Thyroid gland (tissue), 4 donors: Measurements from ENCODE around the gene PBX1. TPM values are rescaled to one million over a fixed set of nuclear protein-coding genes. Genes with fewer than 3 reads are reported as not detected.

Source experiments
- DNase-seq, 2 donors: peaks; one replicate each; pipeline ENCODE4 v3.0.0-alpha.2; 2019
- H3K27ac ChIP-seq, 3 donors: fragments of 200-600 bp; sonication (generic); 1 replicate in 2 of 3; 2 replicates in 1 of 3; pipeline ENCODE4 v1.5.1; 2016 to 2019; ENCODE audit warnings: mild to moderate bottlenecking in 1 of 3, moderate library complexity in 1 of 3
- H3K27me3 ChIP-seq: fragments of 200-600 bp; sonication (generic); one replicate; pipeline ENCODE4 v1.5.1; 2019
- H3K36me3 ChIP-seq, 2 donors: fragments of 200-600 bp; sonication (generic); one replicate each; pipeline ENCODE4 v1.5.1; 2016 to 2019
- H3K4me1 ChIP-seq, 2 donors: fragments of 200-600 bp; sonication (generic); one replicate each; pipeline ENCODE4 v1.5.1; 2017 to 2019
- H3K4me3 ChIP-seq, 3 donors: fragments of 200-600 bp; sonication (generic); replicated peaks in 1 of 3; 1 replicate in 2 of 3; 2 replicates in 1 of 3; pipeline ENCODE4 v1.5.1; 2016; ENCODE audit warnings: mild to moderate bottlenecking in 1 of 3
- H3K9me3 ChIP-seq: fragments of 200-600 bp; sonication (generic); one replicate; pipeline ENCODE4 v1.5.1; 2017
- POLR2A ChIP-seq, 2 donors: fragments of 450-650 bp; IDR thresholded peaks; one replicate each; pipeline ENCODE4 v1.6.1; 2017; ENCODE audit warnings: antibody characterized with exemption in 2 of 2, mild to moderate bottlenecking in 2 of 2, moderate library complexity in 1 of 2
- WGBS, 2 donors: methylation state at CpG; one replicate each; pipeline ENCODE4 v1.1.5; 2017; 5-methylcytosine and 5-hydroxymethylcytosine counted together
- intact Hi-C: fragments of 100-400 bp; cut with DNase I; formaldehyde crosslinking; loops from one replicate; pipeline ENCODE4 v1.15.1; 2023
- total RNA-seq, 4 donors: library from RNA; depleted of rRNA; stranded (reverse); fragments of >200 nt; gene quantifications; one replicate each; pipeline ENCODE4 v1.2.3, GENCODE V29; 2016
- TF ChIP-seq, protein P1 (sequence below), 6 experiments: fragments of 200-600 bp in 3 of 6; fragments of 450-650 bp in 3 of 6; sonication (generic) in 3 of 6; IDR thresholded peaks; one replicate each; pipeline ENCODE4 v1.5.1; 2016 to 2019; ENCODE audit warnings: antibody characterized with exemption in 6 of 6, mild to moderate bottlenecking in 2 of 6, inconsistent platforms in 1 of 6, moderate library complexity in 1 of 6

PBX1 gene
- 100 to 1,000 TPM in 2 of 4 donors, 10 to 100 TPM in 2; 79.0 to 159 (median 102) TPM for total RNA-seq

DNA sequence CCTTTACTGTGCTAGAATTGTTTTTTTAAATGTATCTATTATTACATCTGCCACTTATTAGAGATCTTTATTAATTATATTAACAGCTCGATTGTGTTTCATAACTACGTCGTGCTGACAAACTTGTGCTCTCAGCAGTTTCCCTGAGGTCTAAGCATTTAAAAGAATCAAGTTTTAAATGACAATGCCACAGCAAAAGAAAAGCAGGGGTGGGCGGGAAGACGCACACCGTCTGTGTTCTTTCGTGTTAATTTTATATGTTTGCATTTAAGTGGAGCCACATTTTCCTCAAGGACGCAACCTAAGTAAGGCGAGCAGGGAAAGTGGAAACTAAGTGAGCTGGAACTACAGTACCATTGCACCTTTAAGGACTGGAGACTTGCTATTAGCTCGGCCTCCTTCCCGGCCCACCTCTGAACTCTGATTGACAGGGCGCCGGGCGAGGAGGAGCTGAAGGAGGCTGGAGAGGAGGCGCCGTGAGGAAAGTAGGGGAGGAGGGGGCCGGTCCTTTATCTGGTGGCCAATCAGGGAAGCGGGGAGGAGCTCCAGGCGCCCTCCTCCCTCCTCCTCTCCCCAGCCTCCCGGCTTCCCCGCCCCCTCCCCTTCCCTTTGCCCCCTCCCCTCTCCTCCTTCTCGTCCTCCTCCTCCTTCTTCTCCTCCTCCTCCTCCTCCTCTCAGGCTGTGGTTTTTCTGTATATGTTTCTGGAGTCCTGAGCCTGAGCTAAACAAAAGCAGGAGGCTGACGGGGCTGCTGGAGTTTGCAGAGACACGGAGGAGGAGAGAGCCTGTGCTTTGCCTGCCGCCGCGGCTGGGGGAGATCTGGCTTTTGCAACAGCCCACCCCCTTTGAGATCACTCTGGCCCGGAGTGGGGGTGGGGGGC, at the start of gene PBX1:
PBX1 (plus strand) TSS at position 724 of the 881 bp plus-strand sequence.
- Histone ChIP-seq H3K27me3 (no peaks in the 10 kb centered on the region), H3K36me3 (no peaks in the 10 kb centered on the region), H3K4me1 (peaks cover 7 to 13% of the 10 kb centered on the region in 2 donors), H3K4me3 (peak within 1 kb of the TSS; percentile 32 to 85 (median 70)), H3K9me3 (no peaks in the 10 kb centered on the region), H3K27ac (peak within 1 kb of the TSS; percentile 79 to 94 (median 89))
- TF ChIP-seq, protein P1, sequence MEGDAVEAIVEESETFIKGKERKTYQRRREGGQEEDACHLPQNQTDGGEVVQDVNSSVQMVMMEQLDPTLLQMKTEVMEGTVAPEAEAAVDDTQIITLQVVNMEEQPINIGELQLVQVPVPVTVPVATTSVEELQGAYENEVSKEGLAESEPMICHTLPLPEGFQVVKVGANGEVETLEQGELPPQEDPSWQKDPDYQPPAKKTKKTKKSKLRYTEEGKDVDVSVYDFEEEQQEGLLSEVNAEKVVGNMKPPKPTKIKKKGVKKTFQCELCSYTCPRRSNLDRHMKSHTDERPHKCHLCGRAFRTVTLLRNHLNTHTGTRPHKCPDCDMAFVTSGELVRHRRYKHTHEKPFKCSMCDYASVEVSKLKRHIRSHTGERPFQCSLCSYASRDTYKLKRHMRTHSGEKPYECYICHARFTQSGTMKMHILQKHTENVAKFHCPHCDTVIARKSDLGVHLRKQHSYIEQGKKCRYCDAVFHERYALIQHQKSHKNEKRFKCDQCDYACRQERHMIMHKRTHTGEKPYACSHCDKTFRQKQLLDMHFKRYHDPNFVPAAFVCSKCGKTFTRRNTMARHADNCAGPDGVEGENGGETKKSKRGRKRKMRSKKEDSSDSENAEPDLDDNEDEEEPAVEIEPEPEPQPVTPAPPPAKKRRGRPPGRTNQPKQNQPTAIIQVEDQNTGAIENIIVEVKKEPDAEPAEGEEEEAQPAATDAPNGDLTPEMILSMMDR (IDR thresholded peaks at IDR 0.05), result no peak
- peak; percentile 89 to 97 for TF ChIP-seq POLR2A (IDR thresholded peaks at IDR 0.05)
- 1 to 2% methylated on average over 26 to 27 of the region's 28 CpGs for WGBS, 2 donors
- intact Hi-C loops, result loop anchor here (10.0 kb wide), 1 partner anchor 226 kb away; no protein-coding TSS in a partner anchor
- DNase-seq, result peak; percentile 99

DNA sequence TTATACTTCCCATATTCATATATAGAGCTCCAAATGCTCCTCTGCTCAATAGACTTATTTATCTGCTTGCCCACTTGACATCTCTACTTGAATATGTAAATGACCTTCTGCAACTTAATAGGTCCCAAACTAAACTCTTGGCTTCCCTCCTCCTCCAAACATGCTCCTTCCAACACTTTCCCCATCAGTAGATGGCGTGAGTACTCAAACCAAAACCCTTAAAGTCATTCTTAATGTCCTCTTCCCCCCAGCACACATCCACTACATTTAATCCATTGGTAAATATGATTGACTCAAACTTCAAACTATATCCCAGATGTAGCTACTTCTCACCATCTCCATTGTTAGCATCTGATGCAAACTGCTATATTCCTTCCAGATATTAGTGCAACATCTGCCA, 48.5 kb upstream of the PBX1 start:
- Histone ChIP-seq H3K4me3 (no peak overlapping the region), H3K4me1 (no peaks in the 10 kb centered on the region), H3K27me3 (no peaks in the 10 kb centered on the region), H3K27ac (no peak overlapping the region), H3K36me3 (no peaks in the 10 kb centered on the region), H3K9me3 (no peaks in the 10 kb centered on the region)
- no peak for TF ChIP-seq POLR2A (IDR thresholded peaks at IDR 0.05)
- TF ChIP-seq, protein P1 (IDR thresholded peaks at IDR 0.05), result no peak
- WGBS, 2 donors, result 91% methylated on average over 1 of the region's 1 CpG
- DNase-seq, result no peak
- intact Hi-C loops, result no loop called here

DNA sequence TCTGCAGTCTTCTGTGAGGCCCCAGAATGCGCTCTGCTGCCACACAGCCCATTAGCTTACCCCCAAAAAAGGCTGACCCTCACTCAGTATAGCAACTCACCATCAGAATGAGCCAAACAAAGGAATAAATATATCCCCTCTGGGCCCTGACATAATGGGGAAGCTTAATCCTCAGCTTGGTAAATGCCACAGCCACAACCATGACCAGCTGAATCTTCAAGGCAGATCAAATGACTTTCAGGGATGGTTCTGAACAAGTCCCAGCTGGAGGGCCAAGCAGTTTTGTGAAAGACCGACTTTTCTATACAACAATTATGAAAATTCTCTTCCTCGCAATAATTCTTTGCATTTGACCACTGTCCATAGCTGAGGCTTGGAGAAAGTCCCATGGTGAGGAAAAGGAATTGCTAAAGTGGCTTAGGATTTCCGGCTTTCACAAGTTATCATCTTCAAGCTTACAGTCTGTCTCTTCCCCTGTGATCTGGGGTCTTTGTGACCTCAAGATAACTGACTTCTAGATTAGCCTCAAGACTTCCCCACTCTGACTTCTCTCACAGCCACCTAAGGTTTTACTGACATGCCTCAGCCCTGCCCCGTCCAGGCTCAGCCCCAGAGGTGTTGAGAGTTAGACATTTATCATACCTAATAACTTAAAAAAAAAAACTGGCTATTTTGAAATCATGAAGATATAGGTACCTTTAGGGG, 47.8 kb upstream of the PBX1 start:
- 93 to 94% methylated on average over 5 of the region's 5 CpGs for WGBS, 2 donors
- no peaks in the 10 kb centered on the region for H3K36me3 ChIP-seq
- H3K27ac ChIP-seq, result no peak overlapping the region
- no peaks in the 10 kb centered on the region for H3K27me3 ChIP-seq
- no peaks in the 10 kb centered on the region for H3K9me3 ChIP-seq
- TF ChIP-seq POLR2A (IDR thresholded peaks at IDR 0.05), result no peak
- TF ChIP-seq, protein P1 (IDR thresholded peaks at IDR 0.05), result no peak
- intact Hi-C loops, result no loop called here
- H3K4me1 ChIP-seq, result no peaks in the 10 kb centered on the region
- no peak for DNase-seq
- H3K4me3 ChIP-seq, result no peak overlapping the region

DNA sequence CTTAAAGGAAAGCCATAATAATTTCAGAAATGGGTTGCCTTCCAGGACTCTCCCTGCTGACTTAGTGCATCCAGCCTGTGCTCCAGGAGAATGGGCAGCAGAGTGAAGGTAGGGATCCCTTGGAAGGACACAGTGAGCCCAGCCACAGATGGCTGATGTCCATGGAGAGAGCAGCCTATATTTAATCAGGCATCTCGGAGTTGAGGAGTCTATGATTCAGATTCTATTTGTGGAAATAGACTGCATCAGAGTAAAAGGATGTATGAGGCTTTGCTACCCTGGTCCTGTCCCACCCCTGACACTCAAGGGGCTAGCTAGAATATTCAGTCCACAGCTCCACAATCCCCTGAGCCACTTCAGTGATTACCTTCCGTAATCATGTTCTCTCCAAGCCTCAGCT, 43.8 kb upstream of the PBX1 start:
- no peaks in the 10 kb centered on the region for H3K36me3 ChIP-seq
- DNase-seq, result no peak
- H3K4me3 ChIP-seq, result no peak overlapping the region
- WGBS, 2 donors, result 84 to 87% methylated on average over 2 of the region's 2 CpGs
- H3K4me1 ChIP-seq, result no peaks in the 10 kb centered on the region
- H3K9me3 ChIP-seq, result no peaks in the 10 kb centered on the region
- intact Hi-C loops, result no loop called here
- H3K27ac ChIP-seq, result no peak overlapping the region
- no peak for TF ChIP-seq POLR2A (IDR thresholded peaks at IDR 0.05)
- TF ChIP-seq, protein P1 (IDR thresholded peaks at IDR 0.05), result no peak
- H3K27me3 ChIP-seq, result no peaks in the 10 kb centered on the region
